ENCODE data around the gene AIRE.
"Not testable (repeated sequence)": the region's sequence is repeated elsewhere in the genome, so short reads cannot be mapped to it uniquely, and the experiment has no call there.

- not testable (repeated sequence) for TF ChIP-seq POLR2A (IDR thresholded peaks at IDR 0.05; ENCODE audit: low read length); GATA1 (IDR thresholded peaks at IDR 0.05; ENCODE audit: low read depth, low read length)
These were observed 45.3 kb upstream of the AIRE start for GRCh38 chr21:44240353-44240752.
